GM21723 (cell line): Measurements from ENCODE around the gene HDAC4.
"Not testable (repeated sequence)": the region's sequence is repeated elsewhere in the genome, so short reads cannot be mapped to it uniquely, and the experiment has no call there.

ENCODE experiments used
- ATAC-seq: cut with Tn5 transposase; IDR thresholded peaks from one replicate; pipeline ENCODE4 v1.9.1; 2021; ENCODE audit warnings: mild to moderate bottlenecking, moderate library complexity; ENCODE audit not compliant: unreplicated experiment

The HDAC4 gene

DNA sequence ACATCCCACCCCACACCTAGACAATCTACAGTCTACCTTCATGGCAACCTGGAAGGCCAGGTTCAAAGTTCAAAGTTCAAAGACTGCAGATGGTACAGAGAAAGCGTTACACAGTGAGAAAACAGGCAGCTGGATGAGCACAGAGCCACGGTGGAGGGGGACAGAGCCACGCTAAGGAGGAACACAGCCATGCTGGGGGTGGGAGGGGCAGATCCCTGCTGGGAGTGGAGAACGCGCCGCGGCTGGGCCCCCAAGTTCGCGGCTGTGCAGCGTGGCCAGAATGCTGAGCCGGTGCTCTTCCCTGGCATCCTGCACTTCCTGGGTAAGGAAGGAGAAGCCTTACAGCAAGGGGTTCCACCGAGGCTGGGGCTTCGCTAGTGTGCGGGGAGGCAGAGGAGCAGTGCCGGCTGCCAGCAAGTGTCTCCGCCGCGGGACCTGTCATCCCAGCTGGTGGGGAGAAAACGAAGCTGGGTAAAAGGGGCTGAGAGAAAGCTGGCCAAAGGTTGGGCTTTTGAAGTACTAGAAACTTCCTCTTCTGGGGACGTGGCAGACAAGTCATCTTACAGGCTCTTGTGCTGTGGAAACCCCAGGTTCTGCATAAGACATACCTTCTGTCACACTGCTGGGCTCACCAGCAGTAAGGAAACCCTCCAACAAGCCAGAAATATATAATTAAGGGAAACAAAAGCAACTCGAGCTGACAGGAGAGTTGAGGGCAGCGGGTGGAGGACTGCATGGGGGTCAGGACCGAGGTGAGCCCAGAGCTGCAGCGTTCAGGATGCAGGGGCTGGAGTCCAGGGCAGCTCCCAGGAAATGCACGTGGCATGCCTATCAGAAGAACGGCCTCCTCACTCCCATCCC, 115.5 kb downstream of the HDAC4 start:
- ATAC-seq, result no peak

DNA sequence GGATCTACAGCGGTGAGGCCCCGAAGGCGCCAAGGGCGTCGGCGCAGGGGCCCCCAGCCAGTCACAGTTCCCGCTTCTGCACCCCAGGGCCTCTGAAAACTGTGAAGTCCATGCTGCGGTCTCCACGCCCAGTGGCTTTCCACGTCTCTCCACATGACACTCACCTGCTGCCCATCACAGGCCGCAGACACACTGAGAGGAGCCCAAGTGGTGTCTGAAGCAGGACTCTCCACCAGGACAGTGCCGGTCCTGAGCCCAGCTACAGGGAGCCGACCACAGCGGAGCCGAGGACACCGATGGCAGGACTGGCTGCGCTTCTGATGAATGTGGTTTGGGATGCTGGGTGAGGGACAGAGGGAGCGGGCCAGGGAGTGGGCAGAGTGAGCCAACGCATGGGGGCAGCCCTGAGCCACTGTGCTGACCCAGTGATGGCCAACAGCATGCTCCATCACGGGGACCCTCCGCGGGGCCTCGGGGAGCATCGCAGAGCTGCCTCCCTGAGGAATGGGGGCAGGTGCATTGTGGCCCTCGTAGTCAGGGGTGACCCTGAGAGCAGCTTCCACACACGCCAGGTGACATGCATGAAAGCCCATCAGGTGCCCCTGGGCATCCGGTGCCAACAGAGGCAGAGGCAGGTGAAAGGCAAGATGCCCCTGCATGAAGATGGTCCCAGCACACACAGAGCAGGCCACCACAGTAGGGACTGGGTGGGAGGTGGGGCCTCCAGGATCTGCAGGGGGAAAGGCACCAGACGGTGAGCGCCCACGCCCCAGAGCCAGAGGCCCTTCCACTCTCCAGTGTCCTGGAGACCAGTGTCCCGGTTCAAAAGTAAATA, 116.6 kb downstream of the HDAC4 start:
- no peak for ATAC-seq

DNA sequence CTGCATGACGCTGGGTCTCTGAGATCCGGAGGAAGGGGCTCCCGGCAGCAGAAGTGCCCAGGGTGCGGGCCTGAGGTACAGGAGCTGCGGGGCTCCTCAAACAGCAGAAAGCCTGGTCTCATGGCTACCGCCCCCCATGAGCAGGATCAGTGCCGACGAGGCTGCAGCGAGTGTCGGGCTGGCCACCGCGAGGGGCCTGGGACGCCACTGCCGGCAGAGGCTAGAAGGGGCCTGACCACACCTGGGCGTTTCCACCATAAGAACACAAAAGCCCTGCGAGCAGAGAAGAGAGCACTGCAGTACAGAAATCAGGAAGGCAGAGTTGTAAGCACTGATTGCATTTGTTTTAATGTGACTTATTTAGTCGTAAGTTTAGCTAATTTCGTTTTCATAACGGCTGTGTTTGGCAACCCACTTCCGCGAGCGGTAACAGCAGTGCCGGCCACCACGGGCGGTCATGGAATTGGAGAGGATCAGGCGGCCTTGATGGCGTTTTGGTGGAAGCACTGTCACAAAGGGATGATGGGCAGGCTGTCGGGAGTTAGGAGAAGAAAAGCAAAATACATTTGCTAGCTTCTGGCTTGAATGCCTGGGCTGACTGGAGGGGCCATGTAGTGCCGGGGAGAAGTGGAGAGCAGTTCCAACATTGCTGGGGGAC, 117.4 kb downstream of the HDAC4 start:
- no peak for ATAC-seq

DNA sequence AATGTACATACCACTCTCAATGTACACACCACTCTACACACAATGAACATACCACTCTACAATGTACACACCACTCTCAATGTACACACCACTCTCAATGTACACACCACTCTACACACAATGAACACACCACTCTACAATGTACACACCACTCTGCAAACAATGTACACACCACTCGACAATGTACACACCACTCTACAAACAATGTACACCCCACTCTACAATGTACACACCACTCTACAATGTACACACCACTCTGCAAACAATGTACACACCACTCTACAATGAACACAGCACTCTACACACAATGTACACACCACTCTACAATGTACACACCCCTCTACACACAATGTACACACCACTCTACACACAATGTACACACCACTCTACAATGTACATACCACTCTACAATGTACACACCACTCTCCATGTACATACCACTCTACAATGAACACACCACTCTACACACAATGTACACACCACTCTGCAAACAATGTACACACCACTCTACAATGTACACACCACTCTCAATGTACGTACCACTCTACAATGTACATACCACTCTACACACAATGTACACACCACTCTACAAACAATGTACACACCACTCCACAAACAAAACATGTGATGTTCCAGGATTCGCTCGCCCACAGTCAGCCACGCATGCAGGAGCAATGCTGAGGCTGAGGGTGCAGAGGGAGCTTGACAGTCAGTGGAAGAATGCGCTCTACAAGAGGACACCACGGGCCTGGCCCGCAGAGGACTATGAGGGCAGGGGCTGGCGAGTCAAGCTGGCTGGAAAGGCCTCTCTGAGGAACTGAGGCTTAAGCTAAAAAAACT, 118.2 kb downstream of the HDAC4 start:
- no peak for ATAC-seq

DNA sequence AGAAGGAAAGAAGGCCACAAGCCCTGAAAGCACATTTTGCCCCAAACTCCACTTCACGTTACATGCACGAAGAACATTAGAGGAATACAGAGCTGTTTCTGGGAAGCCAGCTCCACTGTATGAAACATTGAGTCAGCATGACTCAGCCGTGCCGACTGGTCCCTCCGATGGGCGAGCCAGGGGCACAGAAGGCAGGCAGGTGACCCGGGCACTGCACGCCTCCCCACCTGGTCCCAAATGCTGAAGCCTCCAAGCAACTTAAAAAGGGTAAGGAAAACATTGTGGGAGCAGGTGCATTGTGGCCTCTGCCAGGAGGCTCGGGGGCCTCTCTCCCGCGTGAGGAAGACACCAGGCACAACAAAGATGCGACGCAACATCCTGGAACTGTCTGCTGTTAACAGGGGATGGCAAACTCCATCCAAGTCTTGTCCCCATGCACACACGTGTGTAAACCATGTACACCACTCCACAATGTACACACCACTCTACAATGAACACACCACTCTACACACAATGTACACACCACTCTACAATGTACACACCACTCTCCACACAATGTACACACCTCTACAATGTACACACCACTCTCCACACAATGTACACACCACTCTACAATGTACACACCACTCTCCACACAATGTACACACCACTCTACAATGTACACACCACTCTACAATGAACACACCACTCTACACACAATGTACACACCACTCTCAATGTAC, 120.4 kb downstream of the HDAC4 start:
- not testable (repeated sequence) for ATAC-seq

DNA sequence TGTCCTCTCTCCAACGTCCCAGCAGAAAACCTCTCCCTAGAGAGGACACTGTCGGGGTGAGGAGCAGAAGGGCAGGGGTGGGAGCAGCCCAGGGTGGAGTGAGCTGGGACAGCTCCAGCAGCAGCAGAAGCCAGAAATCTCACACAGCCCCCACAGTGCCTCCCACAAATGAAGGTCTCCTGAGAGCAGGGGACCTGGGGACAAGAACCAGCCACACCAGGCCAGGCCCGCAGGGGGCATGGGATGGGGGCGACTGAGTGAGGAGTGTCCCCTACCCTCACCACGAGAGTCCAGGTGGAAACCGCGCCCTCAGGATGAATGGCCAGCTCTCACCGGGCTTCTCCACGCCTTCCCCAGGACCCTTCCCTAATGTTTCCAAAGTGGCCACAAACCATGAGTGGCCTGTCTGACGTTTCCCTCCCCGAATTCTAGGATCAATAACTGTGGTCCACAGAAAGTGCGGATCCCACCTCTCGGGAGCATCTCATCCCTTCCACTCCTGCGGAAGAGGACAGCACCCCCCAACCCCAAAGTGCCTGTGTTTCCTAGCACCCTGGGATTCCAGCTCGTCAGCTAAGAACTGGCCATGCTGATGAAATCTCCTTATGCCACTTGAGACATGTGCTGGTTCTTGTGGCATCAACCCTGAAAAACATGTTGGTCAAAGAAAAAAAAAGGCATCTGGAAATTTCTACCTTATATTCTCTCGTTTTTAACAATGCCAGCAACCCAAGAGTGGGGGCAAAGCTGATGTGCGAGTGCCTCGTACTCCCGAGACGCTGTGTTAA, 121.1 kb downstream of the HDAC4 start:
- no peak for ATAC-seq

DNA sequence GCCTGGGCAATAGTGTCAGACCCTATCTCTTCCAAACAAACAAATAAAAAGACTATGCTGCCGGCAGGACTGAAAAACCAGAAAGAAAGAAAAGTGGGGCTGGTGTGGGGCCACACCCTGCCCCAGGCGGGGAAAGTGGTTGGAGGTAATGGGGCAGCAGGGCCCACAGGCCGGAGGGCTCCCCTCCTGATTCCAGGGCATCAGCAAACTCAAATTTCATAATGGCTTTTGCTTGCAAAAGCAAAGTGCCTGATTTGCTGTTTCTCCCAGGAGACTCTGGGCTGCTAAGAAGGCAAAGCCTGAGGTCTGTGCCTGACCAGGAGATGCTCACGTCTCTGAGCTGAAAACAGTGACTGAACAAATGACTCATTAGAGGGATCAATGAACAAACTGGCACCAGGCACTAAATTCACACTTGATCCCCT, 121.9 kb downstream of the HDAC4 start:
- ATAC-seq, result no peak

DNA sequence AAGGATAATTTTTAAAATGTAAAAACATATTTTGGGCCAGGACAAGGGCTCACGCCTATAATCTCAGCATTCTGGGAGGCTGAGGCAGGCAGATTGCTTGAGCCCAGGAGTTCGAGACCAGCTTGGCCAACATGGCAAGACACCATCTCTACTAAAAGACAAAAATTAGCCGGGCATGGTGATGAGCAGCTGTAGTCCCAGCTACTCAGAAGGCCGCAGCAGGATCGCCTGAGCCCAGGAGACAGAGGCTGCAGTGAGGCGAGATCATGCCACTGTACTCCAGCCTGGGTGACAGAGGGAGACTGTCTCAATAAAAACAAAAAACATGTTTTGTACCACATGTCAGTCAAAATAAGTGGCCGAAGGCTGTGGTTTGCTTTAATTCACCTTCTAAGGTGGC, 122.5 kb downstream of the HDAC4 start:
- ATAC-seq, result no peak

DNA sequence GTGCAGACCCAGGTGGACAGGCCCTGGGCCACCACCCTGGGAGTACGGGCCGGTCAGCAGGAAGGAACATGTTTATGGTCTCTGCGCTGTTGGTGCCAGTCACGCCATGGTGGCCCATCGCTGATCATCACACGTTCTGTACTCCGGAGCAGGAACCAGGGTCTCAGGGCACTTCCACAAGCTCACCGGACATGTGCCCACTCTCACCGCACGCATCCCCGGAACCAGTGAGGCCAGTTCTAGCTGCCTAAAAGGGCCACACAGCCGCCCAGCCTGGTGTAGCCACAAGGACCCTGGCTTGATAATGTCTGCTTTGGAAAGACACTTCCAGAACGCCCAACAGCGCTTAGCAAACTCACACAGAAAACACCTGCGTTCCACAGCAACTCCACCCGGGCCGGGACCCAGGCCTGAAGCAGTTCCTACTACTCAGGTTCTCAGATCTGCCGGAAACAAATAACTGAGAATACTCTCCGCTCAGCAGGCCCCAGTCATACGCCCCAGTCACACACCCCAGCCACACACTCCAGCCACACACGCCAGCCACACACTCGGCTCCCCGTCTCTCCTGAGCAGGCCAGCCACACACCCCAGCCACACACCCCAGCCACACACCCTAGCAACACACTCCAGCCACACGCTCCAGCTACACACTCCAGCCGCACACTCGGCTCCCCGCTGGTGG, 123.3 kb downstream of the HDAC4 start:
- ATAC-seq, result no peak

DNA sequence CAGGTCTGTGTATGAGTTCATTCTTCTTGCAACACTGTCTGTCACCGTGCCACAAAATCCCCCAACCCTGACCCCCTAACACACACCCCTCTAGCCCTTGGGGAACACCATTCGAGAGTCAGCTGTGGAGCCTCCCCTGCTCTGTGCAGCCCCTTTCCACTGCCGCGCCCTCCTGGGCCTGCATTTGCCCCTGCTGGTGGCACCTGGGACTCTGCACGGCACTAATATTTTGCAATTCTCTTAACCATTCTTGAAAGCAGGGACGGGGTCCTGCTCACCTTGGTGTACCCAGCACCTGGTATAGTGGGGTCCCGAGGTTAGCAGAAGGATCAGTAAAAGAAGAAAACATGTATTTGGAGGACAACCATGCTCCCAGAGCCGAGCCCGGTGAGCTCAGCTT, 124.0 kb downstream of the HDAC4 start:
- no peak for ATAC-seq

DNA sequence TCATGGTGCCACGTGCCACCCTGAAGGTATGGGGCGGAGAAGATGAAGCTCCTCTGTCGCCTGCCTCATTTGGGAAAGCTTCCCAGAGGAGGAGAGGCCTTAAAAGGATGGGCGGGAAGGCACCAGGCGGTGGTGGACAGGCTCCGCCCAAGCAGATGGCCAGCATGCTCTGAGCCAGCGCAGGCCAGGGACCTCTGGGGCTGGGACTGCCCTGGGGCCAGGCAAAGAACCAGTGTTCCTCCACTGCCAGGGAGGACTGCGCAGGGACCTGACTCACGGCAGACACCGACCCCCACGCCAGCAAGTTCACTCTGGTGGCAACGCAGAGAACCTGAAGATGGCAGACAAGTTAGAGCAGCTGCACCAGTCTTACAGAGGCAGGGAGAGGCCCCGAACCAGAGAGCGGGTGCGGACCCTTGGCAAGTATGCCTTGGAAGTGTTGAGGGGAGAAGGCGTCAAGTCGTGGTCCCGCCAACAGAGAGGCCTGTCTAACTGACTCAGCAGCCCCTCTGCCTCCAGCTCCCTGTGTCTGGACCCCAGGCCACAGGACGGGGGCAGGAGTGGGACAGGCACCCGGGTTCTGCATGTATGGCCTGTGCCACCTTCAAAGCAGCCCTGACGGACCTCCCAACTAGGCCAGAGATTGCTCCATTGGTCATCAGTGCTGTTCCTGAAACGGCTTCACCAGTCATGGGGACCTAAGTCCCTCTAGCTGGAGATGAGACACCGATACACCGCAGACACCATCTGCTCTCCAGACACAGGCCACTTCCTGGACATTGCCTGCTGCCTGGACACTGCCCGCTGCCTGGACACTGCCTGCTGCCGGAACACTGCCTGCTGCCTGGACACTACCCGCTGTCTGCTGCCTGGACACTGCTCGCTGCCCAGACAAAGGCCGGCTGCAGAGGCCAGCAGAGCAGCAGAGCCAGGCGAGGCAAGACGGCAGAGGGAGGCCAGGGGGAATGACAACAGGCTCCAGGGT, 124.7 kb downstream of the HDAC4 start:
- no peak for ATAC-seq

DNA sequence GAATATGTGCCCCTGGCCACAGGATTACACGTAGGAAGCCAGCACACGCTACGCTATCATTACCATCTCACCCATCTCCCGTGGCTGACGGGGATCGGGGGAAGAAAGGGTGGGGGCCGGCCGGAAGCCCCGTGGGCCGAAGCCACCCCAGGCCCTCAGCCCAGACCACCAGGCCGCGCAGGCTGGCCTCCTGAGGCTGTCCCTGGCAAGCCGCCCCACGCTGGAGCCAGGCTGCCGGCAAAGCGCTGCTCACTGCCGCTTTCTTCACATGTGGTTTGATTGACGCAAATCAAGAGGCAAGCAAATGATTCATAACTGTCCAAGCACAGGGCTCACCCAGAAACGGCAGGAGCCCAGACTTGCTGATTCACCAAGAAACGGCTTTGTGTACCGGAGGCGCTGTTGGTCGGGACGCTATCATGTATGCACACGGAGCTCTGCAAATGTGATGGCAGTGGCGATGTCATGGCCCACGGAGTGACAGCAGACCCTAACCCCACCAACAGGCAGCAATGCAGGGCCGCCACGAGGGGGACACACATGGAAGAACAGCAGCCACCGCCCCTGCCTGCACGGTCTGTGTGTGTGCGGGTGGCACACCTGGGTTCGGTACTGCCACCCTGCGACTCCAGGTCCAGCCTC, 125.7 kb downstream of the HDAC4 start:
- peak; percentile 80 for ATAC-seq

DNA sequence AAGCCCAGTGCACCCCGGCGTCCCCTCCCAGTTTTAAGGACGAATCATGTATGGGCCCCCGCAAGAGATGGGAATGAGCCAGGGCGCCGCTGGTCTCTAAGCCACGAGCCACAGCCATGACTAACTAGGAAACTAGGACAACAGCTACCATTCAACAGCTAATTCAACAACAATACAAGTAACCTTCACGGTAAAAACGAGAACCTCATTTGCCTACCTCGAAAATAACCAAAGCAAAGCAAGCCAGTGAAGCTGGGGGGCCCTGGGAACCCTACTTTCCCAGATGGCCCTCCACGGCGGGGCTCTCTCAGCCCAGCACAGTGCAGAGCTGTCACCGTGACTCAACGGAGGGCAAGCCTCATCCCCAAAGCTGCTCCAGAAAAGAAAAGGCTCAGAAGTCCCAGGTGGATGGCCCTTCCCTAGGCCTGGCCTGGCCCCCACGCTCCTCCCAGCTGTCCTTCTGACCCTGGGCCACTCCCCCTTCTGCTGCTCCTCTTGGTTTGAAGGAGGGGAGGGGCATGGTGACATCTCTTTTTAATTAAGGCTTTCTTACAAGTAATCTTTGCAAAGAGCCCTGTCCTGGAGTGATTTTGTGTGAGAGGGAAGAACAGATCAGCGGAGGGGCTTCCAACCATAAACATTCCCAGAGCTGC, 126.3 kb downstream of the HDAC4 start:
- ATAC-seq, result no peak

DNA sequence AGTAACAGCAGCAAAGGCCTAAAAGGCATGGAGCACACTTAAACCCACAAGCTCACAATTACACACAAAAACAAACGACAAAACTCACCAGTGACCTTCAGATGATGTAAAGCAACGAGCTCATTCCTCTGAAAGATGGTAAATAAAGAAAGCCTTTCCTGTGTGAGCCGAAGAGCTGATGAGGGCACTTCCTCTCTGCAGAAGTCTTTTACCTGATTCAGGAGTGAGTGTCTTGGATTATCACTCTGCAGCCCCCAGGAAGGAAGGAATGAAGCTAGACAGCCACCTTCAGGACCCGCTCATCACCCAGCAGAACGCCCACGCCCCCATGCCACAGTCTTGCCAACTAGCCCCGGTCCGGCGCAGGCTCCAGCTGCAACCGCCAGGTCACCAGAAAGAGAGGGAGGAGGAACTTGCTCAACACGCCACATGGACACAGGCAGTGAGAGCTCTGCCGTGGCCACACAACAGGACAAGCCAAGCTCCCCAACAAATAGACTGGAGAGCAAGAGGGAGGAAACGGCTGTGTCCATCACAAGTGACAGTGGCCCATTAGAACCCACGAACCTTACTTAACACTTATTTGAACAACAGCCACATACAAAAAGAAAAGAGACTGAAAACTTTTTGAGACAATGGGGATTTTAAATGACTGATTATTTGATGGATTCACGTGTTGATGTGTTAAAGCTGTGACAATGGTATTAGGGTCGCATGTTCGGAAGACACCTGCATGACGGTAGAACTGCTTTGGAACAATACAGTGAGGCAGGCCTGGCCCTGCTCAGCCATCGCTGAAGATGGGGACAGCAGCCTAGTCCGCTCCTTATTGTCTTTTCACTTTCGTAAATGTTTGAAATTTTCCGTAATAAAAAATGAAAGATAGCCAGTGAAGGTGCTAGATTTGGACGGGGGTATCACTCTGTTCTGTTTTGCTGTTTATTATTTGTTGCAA, 127.3 kb downstream of the HDAC4 start:
- no peak for ATAC-seq

DNA sequence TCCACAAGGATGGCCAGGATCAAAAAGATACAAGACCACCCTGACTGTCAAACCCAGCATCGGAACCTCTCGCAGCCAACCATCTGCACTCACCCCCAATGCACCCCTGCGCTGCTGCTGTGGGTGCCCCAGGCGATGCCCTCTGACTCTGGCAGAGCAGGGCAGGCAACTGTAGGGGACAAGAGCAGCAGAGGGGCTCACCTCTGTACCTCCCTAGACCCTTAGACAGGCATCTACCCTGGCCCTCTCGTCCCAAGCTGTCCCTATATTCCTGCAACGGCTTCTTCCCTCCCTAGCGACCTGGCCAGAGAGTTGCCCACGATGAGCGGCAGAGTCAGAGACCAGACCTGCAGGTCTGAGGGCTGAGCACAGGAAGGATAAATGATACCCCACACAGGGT, 128.2 kb downstream of the HDAC4 start:
- no peak for ATAC-seq
